MM.1S (cell line): ENCODE data around the gene TTYH2.

Experiments
- DNase-seq: peaks from one replicate; pipeline ENCODE4 v3.0.0-alpha.2; 2015
- H2AFZ ChIP-seq: fragments of 300-600 bp; sonication (generic); 2 replicates; pipeline ENCODE4 v1.6.0; 2016; ENCODE audit warnings: antibody characterized with exemption, low read length
- H3F3A ChIP-seq: fragments of 300-600 bp; sonication (generic); 2 replicates; pipeline ENCODE4 v1.6.1; 2016; ENCODE audit warnings: mild to moderate bottlenecking, antibody characterized with exemption, low read length, moderate library complexity, mixed read lengths; ENCODE audit not compliant: insufficient read depth
- H3K27ac ChIP-seq: fragments of 300-600 bp; sonication (generic); 2 replicates; pipeline ENCODE4 v1.5.1; 2016; ENCODE audit warnings: mild to moderate bottlenecking, low read length
- H3K27me3 ChIP-seq: fragments of 300-600 bp; sonication (generic); replicated peaks from 2 replicates; pipeline ENCODE4 v1.6.0; 2016; ENCODE audit warnings: low read length; ENCODE audit not compliant: insufficient read depth
- H3K36me3 ChIP-seq: fragments of 300-600 bp; sonication (generic); replicated peaks from 2 replicates; pipeline ENCODE4 v1.6.1; 2016; ENCODE audit warnings: mild to moderate bottlenecking, low read length, mixed read lengths; ENCODE audit not compliant: insufficient read depth
- H3K4me1 ChIP-seq: fragments of 300-600 bp; sonication (generic); 2 replicates; pipeline ENCODE4 v1.6.1; 2016; ENCODE audit warnings: low read length, mixed read lengths
- H3K4me2 ChIP-seq: fragments of 300-600 bp; sonication (generic); 2 replicates; pipeline ENCODE4 v1.6.0; 2016; ENCODE audit warnings: low read depth, low read length
- H3K4me3 ChIP-seq: fragments of 300-600 bp; sonication (generic); 2 replicates; pipeline ENCODE4 v1.5.1; 2016; ENCODE audit warnings: low read length, mixed read lengths
- H3K79me2 ChIP-seq: fragments of 300-600 bp; sonication (generic); 2 replicates; pipeline ENCODE4 v1.6.1; 2016; ENCODE audit warnings: mixed run types, low read length, mixed read lengths
- H3K9ac ChIP-seq: fragments of 300-600 bp; sonication (generic); 2 replicates; pipeline ENCODE4 v1.6.1; 2016; ENCODE audit warnings: low read length, mixed read lengths
- H3K9me2 ChIP-seq: fragments of 300-600 bp; sonication (generic); replicated peaks from 2 replicates; pipeline ENCODE4 v1.6.1; 2016; ENCODE audit warnings: mild to moderate bottlenecking, low read length, mixed read lengths; ENCODE audit not compliant: insufficient read depth
- H3K9me3 ChIP-seq: fragments of 300-600 bp; sonication (generic); replicated peaks from 2 replicates; pipeline ENCODE4 v1.6.1; 2016; ENCODE audit warnings: mild to moderate bottlenecking, low read length, mixed read lengths; ENCODE audit not compliant: insufficient read depth
- H4K20me1 ChIP-seq: fragments of 300-600 bp; sonication (generic); 2 replicates; pipeline ENCODE4 v1.6.1; 2016; ENCODE audit warnings: mild to moderate bottlenecking, low read length, moderate library complexity, mixed read lengths; ENCODE audit not compliant: insufficient read depth
- EZH2 ChIP-seq: fragments of 300-600 bp; sonication (generic); optimal IDR thresholded peaks from 2 replicates; pipeline ENCODE3; 2017; ENCODE audit warnings: low read depth, mild to moderate bottlenecking, antibody characterized with exemption, low read length, mixed read lengths
- EZH2phosphoT487 ChIP-seq: fragments of 300-600 bp; sonication (generic); IDR thresholded peaks from 2 replicates; pipeline ENCODE4 v1.6.1; 2018; ENCODE audit warnings: antibody characterized with exemption, low read length
- TF ChIP-seq, protein P1 (sequence below): fragments of 300-600 bp; sonication (generic); IDR thresholded peaks from 2 replicates; pipeline ENCODE4 v1.5.1; 2016; ENCODE audit warnings: antibody characterized with exemption, low read length, mixed read lengths

TTYH2 gene

DNA sequence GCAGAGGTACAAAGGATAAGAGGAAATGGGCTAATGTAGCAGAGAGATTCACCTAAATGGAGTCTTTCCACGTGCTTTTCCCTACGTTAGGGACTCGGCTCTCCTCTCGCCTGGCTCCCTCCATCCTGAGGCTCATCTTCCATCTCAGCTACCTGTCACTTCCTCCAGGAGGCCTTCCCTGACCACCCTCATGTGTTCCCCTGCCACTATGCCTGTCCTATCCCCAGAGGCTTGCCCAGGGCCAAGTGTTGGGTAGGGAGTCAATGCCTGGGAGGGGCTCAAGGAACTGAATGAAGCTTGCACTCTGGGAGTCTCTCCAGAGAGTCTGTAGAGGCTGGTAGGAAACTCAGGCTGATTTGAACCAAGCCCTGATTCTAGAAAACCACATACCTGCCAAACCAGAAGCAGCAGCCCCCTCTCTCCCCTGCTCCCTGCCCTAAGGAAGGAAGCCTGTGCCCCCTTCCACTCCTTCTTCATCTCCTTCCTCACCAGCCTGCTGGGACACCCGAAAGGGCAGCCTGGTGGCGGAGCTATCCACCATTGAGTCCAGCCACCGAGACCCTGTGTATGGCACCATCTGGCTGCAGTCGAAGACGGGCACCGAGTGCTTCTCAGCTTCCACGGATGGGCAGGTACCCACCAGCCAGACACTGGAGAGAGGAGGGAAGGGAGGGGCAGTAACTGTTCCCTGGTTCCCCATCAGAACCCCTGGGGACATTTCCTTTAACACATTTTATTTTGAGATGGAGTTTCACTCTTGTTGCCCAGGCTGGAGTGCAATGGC, 86.0 kb downstream of the TTYH2 start:
- no peaks in the 10 kb centered on the region for H3F3A ChIP-seq
- H3K4me1 ChIP-seq: no peaks in the 10 kb centered on the region
- H3K4me2 ChIP-seq: no peak overlapping the region
- H4K20me1 ChIP-seq: no peaks in the 10 kb centered on the region
- no peak overlapping the region for H2AFZ ChIP-seq
- H3K79me2 ChIP-seq: no peaks in the 10 kb centered on the region
- peaks cover 76% of the 10 kb centered on the region for H3K27me3 ChIP-seq
- no peaks in the 10 kb centered on the region for H3K9me3 ChIP-seq
- H3K36me3 ChIP-seq: no peaks in the 10 kb centered on the region
- H3K27ac ChIP-seq: no peak overlapping the region
- H3K4me3 ChIP-seq: no peak overlapping the region
- no peaks in the 10 kb centered on the region for H3K9me2 ChIP-seq
- no peak for DNase-seq
- no peak overlapping the region for H3K9ac ChIP-seq
- TF ChIP-seq EZH2phosphoT487 (no peak), EZH2 (no peak)
- TF ChIP-seq, protein P1, sequence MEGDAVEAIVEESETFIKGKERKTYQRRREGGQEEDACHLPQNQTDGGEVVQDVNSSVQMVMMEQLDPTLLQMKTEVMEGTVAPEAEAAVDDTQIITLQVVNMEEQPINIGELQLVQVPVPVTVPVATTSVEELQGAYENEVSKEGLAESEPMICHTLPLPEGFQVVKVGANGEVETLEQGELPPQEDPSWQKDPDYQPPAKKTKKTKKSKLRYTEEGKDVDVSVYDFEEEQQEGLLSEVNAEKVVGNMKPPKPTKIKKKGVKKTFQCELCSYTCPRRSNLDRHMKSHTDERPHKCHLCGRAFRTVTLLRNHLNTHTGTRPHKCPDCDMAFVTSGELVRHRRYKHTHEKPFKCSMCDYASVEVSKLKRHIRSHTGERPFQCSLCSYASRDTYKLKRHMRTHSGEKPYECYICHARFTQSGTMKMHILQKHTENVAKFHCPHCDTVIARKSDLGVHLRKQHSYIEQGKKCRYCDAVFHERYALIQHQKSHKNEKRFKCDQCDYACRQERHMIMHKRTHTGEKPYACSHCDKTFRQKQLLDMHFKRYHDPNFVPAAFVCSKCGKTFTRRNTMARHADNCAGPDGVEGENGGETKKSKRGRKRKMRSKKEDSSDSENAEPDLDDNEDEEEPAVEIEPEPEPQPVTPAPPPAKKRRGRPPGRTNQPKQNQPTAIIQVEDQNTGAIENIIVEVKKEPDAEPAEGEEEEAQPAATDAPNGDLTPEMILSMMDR: no peak

DNA sequence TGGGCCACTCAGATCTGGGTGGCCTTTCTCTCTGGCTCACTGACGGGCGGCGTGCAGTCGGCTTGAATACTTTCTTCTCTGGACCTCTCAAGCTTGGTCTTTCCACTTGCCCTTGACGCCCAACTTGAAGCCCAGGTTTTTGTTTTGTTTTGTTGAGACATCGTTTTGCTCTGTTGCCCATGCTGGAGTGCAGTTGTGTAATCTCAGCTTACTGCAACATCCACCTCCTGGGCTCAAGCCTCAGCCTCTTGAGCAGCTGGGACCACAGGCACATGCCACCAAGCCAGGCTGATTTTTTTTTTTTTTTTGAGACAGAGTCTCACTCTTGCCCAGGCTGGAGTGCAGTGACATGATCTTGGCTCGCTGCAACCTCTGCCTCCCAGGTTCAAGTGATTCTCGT, 89.9 kb downstream of the TTYH2 start:
- no peak for TF ChIP-seq EZH2phosphoT487
- no peak for DNase-seq
- Histone ChIP-seq H2AFZ (no peak overlapping the region), H3K9me2 (no peaks in the 10 kb centered on the region), H3K4me3 (no peak overlapping the region), H3K36me3 (no peaks in the 10 kb centered on the region), H3K79me2 (no peaks in the 10 kb centered on the region), H3K27ac (no peak overlapping the region), H3K27me3 (peaks cover 78% of the 10 kb centered on the region), H4K20me1 (no peaks in the 10 kb centered on the region), H3F3A (no peaks in the 10 kb centered on the region), H3K4me1 (no peaks in the 10 kb centered on the region), H3K9ac (no peak overlapping the region), H3K9me3 (no peaks in the 10 kb centered on the region), H3K4me2 (no peak overlapping the region)

DNA sequence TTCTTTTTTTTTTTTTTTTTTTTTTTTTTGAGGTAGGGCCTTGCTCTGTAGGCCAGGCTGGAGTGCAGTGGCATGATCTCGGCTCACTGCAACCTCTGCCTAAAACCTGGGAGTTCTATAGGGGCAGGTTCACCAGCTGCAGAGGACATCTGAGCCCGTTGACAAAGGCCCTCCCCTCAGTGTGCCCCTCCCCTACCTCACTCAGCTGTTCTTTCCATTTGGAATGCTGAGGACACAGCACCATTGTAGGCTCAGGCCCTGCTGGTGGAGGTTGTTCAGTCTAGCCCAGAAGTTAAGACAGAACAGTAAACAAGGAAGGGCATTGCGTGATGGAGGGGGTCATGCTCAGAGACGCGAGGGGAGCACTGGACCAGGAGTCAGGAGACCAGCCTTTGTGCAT, 90.8 kb downstream of the TTYH2 start:
- Histone ChIP-seq H3K27ac (no peak overlapping the region), H3K4me1 (no peaks in the 10 kb centered on the region), H3K9ac (no peak overlapping the region), H3K79me2 (no peaks in the 10 kb centered on the region), H3K27me3 (peaks cover 81% of the 10 kb centered on the region), H3F3A (no peaks in the 10 kb centered on the region), H3K36me3 (no peaks in the 10 kb centered on the region), H3K4me2 (no peak overlapping the region), H3K4me3 (no peak overlapping the region), H4K20me1 (no peaks in the 10 kb centered on the region), H3K9me2 (no peaks in the 10 kb centered on the region), H3K9me3 (no peaks in the 10 kb centered on the region), H2AFZ (no peak overlapping the region)
- no peak for TF ChIP-seq EZH2phosphoT487
- TF ChIP-seq, protein P1: no peak
- no peak for TF ChIP-seq EZH2
- DNase-seq: no peak
